ENCODE results near the gene CLIP3. TPM values are rescaled to one million over a fixed set of nuclear protein-coding genes. Genes with fewer than 3 reads are reported as not detected.

The CLIP3 gene
- total RNA-seq, 2 donors from 2014 or later: 3.3 to 4.9 TPM

DNA sequence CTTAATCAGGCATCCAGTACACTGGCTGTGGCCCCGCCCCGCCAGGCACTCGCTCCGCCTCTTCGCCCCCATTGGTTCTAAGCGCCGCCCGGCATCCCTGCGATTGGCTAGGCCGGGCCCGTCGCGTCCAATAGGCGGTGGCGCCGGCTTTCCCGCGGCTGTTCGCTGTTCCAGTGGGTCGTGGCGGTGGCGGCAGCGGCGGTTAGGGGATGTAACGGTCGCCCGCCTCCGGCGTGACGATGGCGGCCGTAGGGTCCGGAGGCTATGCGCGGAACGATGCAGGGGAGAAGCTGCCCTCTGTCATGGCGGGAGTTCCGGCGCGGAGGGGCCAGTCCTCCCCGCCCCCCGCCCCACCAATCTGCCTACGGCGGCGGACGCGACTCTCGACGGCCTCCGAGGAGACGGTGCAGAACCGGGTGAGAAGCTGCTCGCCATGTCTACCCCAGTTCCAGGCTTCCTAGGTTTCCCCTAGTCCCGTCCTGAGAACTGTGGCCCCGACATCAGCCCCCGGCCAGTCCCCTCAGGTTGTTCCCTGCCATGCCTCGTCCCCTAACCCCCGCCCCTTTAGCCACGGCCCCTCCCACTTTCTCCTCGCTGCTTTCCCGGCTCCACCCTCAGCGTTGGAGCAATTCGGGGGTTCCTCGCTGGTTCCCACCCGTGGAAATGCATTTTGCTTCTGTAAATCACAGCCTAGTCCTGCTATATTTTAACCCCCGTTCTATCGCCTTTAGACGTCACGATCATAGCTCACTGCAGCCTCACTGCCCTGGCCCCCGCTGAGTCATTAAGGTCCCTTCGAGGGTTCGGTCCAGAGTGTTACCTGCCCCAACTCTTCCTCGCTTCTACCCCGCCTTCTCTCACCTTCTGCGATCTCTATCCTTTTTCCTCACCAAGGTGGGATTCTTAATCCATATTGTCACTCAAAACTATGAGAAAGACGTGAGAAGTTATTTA is 22.3 kb upstream of the CLIP3 start, which contains the start of gene WDR62:
TSS of gene WDR62 (plus strand) at position 165 of the 954 bp plus-strand sequence. CDS start at position 240, 75 bp downstream.
- H3K4me3 ChIP-seq: peak within 1 kb of the TSS; percentile 29 to 55
- intact Hi-C loops (cut with DNase I): no loop called here
- no peaks in the 10 kb centered on the region for H3K9me3 ChIP-seq
- no peaks in the 10 kb centered on the region for H3K36me3 ChIP-seq (replicated peaks in 1 of 2; ENCODE audit: insufficient read depth in 1 of 2, low read depth in 2 of 2)
- peak; percentile 92 to 95 (median 93) for DNase-seq
- H3K27me3 ChIP-seq: no peaks in the 10 kb centered on the region
- ATAC-seq: peak; percentile 85
- no peak for TF ChIP-seq POLR2A (IDR thresholded peaks at IDR 0.05)
- TF ChIP-seq, protein P1, sequence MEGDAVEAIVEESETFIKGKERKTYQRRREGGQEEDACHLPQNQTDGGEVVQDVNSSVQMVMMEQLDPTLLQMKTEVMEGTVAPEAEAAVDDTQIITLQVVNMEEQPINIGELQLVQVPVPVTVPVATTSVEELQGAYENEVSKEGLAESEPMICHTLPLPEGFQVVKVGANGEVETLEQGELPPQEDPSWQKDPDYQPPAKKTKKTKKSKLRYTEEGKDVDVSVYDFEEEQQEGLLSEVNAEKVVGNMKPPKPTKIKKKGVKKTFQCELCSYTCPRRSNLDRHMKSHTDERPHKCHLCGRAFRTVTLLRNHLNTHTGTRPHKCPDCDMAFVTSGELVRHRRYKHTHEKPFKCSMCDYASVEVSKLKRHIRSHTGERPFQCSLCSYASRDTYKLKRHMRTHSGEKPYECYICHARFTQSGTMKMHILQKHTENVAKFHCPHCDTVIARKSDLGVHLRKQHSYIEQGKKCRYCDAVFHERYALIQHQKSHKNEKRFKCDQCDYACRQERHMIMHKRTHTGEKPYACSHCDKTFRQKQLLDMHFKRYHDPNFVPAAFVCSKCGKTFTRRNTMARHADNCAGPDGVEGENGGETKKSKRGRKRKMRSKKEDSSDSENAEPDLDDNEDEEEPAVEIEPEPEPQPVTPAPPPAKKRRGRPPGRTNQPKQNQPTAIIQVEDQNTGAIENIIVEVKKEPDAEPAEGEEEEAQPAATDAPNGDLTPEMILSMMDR (IDR thresholded peaks at IDR 0.05): no peak
- peak within 1 kb of the TSS; percentile 85 to 95 (median 91) for H3K27ac ChIP-seq
- peaks cover 12% of the 10 kb centered on the region for H3K4me1 ChIP-seq
- 0 to 2% methylated on average over 30 to 76 of the region's 76 CpGs for WGBS, 2 donors

DNA sequence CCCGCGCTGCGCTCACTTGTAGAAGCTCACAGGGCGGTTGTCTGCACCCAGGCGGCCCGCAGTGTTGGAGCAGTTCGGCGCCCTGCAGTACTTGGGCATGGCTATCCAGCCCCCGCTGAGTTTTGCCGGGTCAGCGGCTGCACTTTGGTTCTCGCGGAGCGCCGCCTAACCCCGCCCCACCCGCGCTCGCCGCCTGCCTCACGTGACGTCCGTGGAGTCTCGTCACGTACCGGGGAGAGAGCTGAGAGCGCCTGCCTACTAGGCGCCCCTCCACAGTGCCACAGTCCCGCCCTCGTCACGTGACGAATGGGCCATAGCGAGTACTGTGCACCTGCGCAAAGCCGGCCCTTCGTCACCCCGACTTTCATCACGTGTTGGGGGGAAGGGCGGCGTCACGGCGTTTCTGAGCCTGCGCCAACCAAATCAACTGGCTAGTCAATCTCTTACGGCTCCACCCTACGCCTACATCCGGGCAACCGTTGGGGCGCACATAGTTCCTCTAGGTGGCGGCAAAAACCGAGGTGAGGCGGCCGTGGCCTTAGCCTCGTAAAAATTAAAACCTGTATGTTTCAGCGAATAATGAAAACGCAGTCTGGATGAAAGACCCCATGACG is 21.6 kb upstream of the CLIP3 start, which contains the start of gene THAP8:
TSS of gene THAP8 (minus strand) at position 167 of the 614 bp plus-strand sequence. CDS start at position 99, 68 bp downstream.
- Histone ChIP-seq H3K9me3 (no peaks in the 10 kb centered on the region), H3K27ac (peak within 1 kb of the TSS; percentile 85 to 95 (median 91)), H3K27me3 (no peaks in the 10 kb centered on the region), H3K4me1 (peaks cover 12% of the 10 kb centered on the region), H3K36me3 (replicated peaks in 1 of 2; ENCODE audit: insufficient read depth in 1 of 2, low read depth in 2 of 2) (no peaks in the 10 kb centered on the region), H3K4me3 (peak within 1 kb of the TSS; percentile 29 to 55)
- intact Hi-C loops (cut with DNase I): no loop called here
- TF ChIP-seq POLR2A (IDR thresholded peaks at IDR 0.05): peak; percentile 69 to 90 (median 88)
- TF ChIP-seq, protein P1 (IDR thresholded peaks at IDR 0.05): peak in 6 of 7 experiments; percentile 39 to 91 (median 70)
- 0 to 2% methylated on average over 13 to 54 of the region's 56 CpGs for WGBS, 2 donors
- peak; percentile 93 for ATAC-seq
- DNase-seq: peak; percentile 100

DNA sequence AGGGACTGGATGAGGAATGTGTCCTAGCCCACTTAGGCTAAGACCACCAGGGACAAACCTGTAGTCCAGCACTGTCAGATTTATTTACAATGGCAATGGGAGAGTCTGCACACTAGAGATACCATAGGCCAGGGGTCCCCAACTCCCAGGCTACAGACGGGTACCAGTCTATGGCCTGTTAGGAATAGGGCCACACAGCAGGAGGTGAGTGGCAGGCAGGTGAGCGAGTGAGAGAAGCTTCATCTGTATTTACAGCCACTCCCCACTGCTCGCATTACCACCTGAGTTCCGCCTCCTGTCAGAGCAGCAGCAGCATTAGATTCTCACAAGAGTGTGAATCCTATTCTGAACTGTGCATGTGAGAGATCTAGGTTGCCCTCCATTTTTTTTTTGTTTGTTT is 19.0 kb upstream of the CLIP3 start:
- Histone ChIP-seq H3K27ac (no peak overlapping the region), H3K4me1 (peaks cover 12% of the 10 kb centered on the region), H3K9me3 (no peaks in the 10 kb centered on the region), H3K4me3 (no peak overlapping the region), H3K27me3 (no peaks in the 10 kb centered on the region), H3K36me3 (replicated peaks in 1 of 2; ENCODE audit: insufficient read depth in 1 of 2, low read depth in 2 of 2) (no peaks in the 10 kb centered on the region)
- intact Hi-C loops (cut with DNase I): no loop called here
- WGBS, 2 donors: 91 to 94% methylated on average over 3 to 4 of the region's 4 CpGs
- no peak for ATAC-seq
- no peak for DNase-seq
- TF ChIP-seq, protein P1 (IDR thresholded peaks at IDR 0.05): no peak
- TF ChIP-seq POLR2A (IDR thresholded peaks at IDR 0.05): no peak

DNA sequence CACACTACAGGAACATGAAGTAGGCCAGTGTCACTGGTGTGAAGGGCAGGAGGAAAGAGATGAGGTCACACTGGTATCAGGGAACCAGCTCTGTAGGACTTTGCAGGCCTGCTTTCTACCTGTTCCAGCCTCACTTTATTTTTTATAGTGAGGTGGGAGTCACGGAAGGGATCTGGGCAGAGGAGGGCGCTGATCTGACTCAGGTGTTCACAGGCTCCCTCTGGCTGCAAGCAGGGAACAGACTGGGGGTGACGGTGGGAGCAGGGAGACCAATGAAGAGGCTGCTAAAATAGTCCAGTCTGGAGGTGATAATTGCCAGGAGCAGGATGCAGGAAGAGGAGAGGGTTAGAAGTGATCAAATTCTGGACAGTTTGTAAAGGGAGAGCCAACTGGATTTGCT is 18.6 kb upstream of the CLIP3 start:
- Histone ChIP-seq H3K27ac (no peak overlapping the region), H3K36me3 (replicated peaks in 1 of 2; ENCODE audit: insufficient read depth in 1 of 2, low read depth in 2 of 2) (no peaks in the 10 kb centered on the region), H3K4me1 (peaks cover 12% of the 10 kb centered on the region), H3K4me3 (no peak overlapping the region), H3K27me3 (no peaks in the 10 kb centered on the region), H3K9me3 (no peaks in the 10 kb centered on the region)
- intact Hi-C loops (cut with DNase I): no loop called here
- no peak for ATAC-seq
- TF ChIP-seq, protein P1 (IDR thresholded peaks at IDR 0.05): no peak
- DNase-seq: no peak
- WGBS, 2 donors: 56 to 64% methylated on average over 3 of the region's 3 CpGs
